ENCODE results near the gene C1orf159.

The C1orf159 gene

DNA sequence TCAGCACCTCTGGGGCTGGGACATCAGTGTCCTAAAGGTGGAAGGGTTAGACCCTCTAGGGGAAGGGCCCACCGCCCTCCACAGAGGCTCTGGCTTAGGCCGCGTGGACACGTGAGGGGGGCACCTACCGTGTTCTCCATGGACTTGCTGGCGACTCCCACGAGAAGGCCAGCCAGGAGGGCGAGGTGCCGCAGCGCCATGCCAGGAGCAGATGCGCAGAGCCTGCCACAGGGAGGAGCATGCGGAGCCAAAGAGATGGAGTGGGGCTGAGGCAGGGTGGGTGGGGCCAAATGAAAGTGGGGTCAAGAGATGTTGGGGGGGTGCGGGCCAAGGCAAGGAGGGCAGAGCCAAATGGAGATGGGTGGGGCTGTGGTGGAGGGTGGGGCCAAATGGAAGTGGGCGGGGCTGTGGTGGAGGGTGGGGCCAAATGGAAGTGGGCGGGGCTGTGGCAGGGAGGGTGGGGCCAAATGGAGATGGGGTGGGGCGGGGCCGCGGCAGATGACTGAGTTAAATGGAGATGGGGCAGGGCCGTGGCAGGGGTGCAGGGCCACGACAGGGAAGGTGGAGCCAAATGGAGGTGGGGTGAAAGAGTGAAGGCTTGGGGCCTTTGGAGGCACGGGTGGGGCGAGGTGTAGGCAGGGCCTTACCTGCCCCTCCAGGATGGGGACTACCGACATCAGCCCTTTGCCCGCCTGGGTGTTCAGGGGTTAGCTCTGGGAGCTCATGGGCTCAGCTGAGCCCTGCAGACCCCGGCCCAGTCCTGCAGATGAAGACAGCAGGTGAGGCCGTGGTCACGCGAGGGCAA, 24.3 kb downstream of the C1orf159 start:
- no peak overlapping the region for H3K27ac ChIP-seq (ENCODE audit: low read depth, low read length)
- H3K9ac ChIP-seq (ENCODE audit: low read length): no peak overlapping the region
- H3F3A ChIP-seq (ENCODE audit: insufficient read depth): no peaks in the 10 kb centered on the region
- no peak overlapping the region for H3K4me2 ChIP-seq (ENCODE audit: low read depth, low read length, poor library complexity, severe bottlenecking)
- H3K27me3 ChIP-seq (ENCODE audit: low read length): no peaks in the 10 kb centered on the region
- H4K20me1 ChIP-seq (ENCODE audit: low read depth, low read length): no peaks in the 10 kb centered on the region
- no peaks in the 10 kb centered on the region for H3K36me3 ChIP-seq (ENCODE audit: low read length)
- H3K9me3 ChIP-seq (ENCODE audit: insufficient read depth, low read length): no peaks in the 10 kb centered on the region
- no peaks in the 10 kb centered on the region for H3K9me2 ChIP-seq (replicated peaks; ENCODE audit: insufficient read depth, low read length)
- TF ChIP-seq EZH2phosphoT487 (conservative IDR thresholded peaks at IDR 0.05; ENCODE audit: low read length): no peak
- TF ChIP-seq, protein P1, sequence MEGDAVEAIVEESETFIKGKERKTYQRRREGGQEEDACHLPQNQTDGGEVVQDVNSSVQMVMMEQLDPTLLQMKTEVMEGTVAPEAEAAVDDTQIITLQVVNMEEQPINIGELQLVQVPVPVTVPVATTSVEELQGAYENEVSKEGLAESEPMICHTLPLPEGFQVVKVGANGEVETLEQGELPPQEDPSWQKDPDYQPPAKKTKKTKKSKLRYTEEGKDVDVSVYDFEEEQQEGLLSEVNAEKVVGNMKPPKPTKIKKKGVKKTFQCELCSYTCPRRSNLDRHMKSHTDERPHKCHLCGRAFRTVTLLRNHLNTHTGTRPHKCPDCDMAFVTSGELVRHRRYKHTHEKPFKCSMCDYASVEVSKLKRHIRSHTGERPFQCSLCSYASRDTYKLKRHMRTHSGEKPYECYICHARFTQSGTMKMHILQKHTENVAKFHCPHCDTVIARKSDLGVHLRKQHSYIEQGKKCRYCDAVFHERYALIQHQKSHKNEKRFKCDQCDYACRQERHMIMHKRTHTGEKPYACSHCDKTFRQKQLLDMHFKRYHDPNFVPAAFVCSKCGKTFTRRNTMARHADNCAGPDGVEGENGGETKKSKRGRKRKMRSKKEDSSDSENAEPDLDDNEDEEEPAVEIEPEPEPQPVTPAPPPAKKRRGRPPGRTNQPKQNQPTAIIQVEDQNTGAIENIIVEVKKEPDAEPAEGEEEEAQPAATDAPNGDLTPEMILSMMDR (IDR thresholded peaks at IDR 0.05; ENCODE audit: insufficient read depth, low read length, poor library complexity, severe bottlenecking): no peak
- no peaks in the 10 kb centered on the region for H3K79me2 ChIP-seq (ENCODE audit: insufficient read depth, low read length)
- H3K4me3 ChIP-seq (ENCODE audit: insufficient read depth, low read length, poor library complexity, severe bottlenecking): no peak overlapping the region
- no peak overlapping the region for H2AFZ ChIP-seq (ENCODE audit: low read depth, low read length, severe bottlenecking)

DNA sequence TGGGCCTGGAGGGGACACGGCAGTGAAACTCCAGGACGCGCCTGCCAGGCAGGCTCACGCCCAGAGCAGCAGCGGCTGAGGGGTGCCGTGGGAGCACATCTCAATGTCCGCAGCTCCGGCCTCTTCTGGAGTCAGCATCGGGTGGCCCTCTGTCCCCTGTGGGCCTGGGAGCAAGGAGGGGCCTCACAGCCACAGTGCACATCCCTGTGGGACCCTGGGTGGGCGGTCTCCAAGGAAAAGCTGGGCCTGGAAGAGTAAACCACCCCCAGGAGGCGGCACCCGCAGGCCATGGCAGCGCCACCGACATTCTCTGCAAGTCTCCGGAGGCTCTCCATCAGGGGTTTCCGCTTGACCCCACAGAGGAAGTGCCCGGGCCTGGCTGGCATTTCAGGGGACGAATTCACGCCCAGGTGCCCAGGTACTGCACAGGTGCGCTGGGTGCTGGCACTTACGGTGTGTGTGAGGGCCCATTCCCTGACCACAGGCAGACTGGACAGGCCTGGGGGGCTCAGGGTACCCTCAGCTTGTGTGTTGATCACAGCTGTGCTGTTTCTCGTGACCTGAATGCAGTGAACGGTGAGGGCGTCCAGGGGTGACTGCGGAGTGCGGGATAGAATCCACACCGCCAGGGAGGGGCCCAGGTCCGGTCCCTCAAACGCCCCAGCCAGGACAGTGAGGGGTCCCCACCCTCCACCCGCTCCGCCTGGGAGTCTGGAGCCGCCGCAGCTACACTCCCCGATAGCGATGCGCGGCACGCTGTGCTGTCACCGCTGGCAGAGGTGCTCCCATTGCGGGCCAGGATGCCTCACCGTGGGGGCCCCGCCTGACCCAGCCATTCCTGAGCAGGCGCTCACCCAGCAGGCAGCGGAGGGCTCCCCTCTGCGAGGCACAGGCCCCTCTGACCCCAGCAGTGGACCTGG, 25.2 kb downstream of the C1orf159 start:
- Histone ChIP-seq H3K9ac (ENCODE audit: low read length) (no peak overlapping the region), H3K4me2 (ENCODE audit: low read depth, low read length, poor library complexity, severe bottlenecking) (no peak overlapping the region), H3K27me3 (ENCODE audit: low read length) (no peaks in the 10 kb centered on the region), H3K27ac (ENCODE audit: low read depth, low read length) (no peak overlapping the region), H3K9me3 (ENCODE audit: insufficient read depth, low read length) (no peaks in the 10 kb centered on the region), H3F3A (ENCODE audit: insufficient read depth) (no peaks in the 10 kb centered on the region), H3K4me3 (ENCODE audit: insufficient read depth, low read length, poor library complexity, severe bottlenecking) (no peak overlapping the region), H3K79me2 (ENCODE audit: insufficient read depth, low read length) (no peaks in the 10 kb centered on the region), H4K20me1 (ENCODE audit: low read depth, low read length) (no peaks in the 10 kb centered on the region), H2AFZ (ENCODE audit: low read depth, low read length, severe bottlenecking) (no peak overlapping the region), H3K36me3 (ENCODE audit: low read length) (no peaks in the 10 kb centered on the region), H3K9me2 (replicated peaks; ENCODE audit: insufficient read depth, low read length) (no peaks in the 10 kb centered on the region)
- TF ChIP-seq, protein P1 (IDR thresholded peaks at IDR 0.05; ENCODE audit: insufficient read depth, low read length, poor library complexity, severe bottlenecking): no peak
- TF ChIP-seq EZH2phosphoT487 (conservative IDR thresholded peaks at IDR 0.05; ENCODE audit: low read length): no peak

DNA sequence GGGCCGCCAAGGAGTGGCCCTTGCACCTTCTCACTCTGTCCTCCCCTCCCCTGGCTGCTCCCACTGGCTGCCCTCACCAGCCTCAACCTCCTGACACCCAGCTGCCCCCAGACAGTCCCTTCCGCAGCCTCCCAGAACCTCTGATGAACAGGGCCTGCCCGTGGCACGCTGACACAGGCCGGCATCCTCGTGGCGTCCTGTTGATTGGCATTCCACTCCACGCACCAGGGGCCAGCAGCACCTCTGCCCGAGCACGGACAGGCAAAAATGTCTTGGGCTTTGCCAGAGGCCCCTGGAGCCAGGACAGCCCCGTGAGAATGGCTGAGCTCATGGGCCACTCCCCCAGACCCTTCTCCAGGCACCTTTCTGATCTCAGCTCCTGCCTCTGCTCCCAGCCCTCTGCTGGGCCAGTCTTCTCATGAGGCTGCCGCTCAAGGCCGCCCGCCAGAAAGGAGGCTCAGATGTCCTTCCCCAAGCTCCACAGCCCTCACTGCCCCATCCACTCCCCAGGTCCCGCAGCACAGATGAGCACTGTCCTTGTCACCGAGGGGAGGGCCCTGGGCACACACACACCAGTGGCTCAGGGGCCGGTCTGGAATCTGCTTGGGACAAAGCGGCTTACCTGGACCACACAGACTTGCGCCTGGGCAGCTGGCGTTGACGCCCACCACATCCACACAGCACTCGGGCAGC, 26.0 kb downstream of the C1orf159 start:
- Histone ChIP-seq H3K79me2 (ENCODE audit: insufficient read depth, low read length) (no peaks in the 10 kb centered on the region), H3K27me3 (ENCODE audit: low read length) (no peaks in the 10 kb centered on the region), H3K4me3 (ENCODE audit: insufficient read depth, low read length, poor library complexity, severe bottlenecking) (no peak overlapping the region), H3K9me3 (ENCODE audit: insufficient read depth, low read length) (no peaks in the 10 kb centered on the region), H3F3A (ENCODE audit: insufficient read depth) (no peaks in the 10 kb centered on the region), H4K20me1 (ENCODE audit: low read depth, low read length) (no peaks in the 10 kb centered on the region), H3K36me3 (ENCODE audit: low read length) (no peaks in the 10 kb centered on the region), H3K9ac (ENCODE audit: low read length) (no peak overlapping the region), H2AFZ (ENCODE audit: low read depth, low read length, severe bottlenecking) (no peak overlapping the region), H3K27ac (ENCODE audit: low read depth, low read length) (no peak overlapping the region), H3K4me2 (ENCODE audit: low read depth, low read length, poor library complexity, severe bottlenecking) (no peak overlapping the region), H3K9me2 (replicated peaks; ENCODE audit: insufficient read depth, low read length) (no peaks in the 10 kb centered on the region)
- no peak for TF ChIP-seq EZH2phosphoT487 (conservative IDR thresholded peaks at IDR 0.05; ENCODE audit: low read length)
- TF ChIP-seq, protein P1 (IDR thresholded peaks at IDR 0.05; ENCODE audit: insufficient read depth, low read length, poor library complexity, severe bottlenecking): no peak
